Measurements from ENCODE around the gene C2orf69.

The C2orf69 gene

DNA sequence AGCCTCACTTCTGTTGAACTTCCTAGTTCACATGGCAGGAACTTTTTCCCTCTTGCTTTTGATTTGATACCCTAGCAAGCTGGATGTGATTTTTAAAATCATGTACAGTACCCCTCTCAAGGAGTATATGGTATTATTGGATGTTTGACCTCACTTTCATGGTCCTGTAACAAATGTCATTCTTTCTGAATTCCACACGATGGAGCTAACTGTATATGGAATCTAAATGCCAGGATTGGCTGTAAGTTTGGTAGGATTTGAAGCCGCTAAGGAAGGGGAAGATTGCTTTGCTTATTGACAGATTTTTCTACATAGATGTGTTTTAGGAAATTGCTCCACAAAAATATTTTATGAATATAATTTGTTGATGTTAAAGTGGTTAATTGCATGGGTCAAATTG, 62.6 kb downstream of the C2orf69 start:
- peak in 1 of 2 experiments; percentile 3 for DNase-seq

- no peak for DNase-seq
Observed at GRCh38 chr2:199975273-199975895, 64.3 kb downstream of the C2orf69 start.
